Esophagus muscularis mucosa (tissue), 4 donors: ENCODE data around the gene PEX14. TPM values are rescaled to one million over a fixed set of nuclear protein-coding genes. Genes with fewer than 3 reads are reported as not detected.

Experiments
- DNase-seq: peaks from one replicate; pipeline ENCODE4 v3.0.0-alpha.2; 2017; ENCODE audit errors: extremely low spot score
- H3K27ac ChIP-seq, 4 donors: fragments of 200-600 bp; sonication (generic); replicated peaks in 1 of 4; 1 replicate in 3 of 4; 2 replicates in 1 of 4; pipeline ENCODE4 v1.5.1; 2016 to 2019; ENCODE audit warnings: mild to moderate bottlenecking in 1 of 4
- H3K27me3 ChIP-seq, 4 donors: fragments of 200-600 bp; sonication (generic); one replicate each; pipeline versions ENCODE4 v1.5.1 to v1.6.0; 2016 to 2019
- H3K36me3 ChIP-seq, 4 donors: fragments of 200-600 bp; sonication (generic); one replicate each; pipeline ENCODE4 v1.5.1; 2016 to 2019
- H3K4me1 ChIP-seq, 4 donors: fragments of 200-600 bp; sonication (generic); one replicate each; pipeline ENCODE4 v1.5.1; 2016 to 2019
- H3K4me3 ChIP-seq, 4 donors: fragments of 200-600 bp; sonication (generic); 1 replicate in 2 of 4; 2 replicates in 2 of 4; pipeline ENCODE4 v1.5.1; 2016 to 2019; ENCODE audit warnings: mild to moderate bottlenecking in 4 of 4, moderate library complexity in 1 of 4
- H3K9me3 ChIP-seq, 4 donors: fragments of 200-600 bp; sonication (generic); 1 replicate in 3 of 4; 2 replicates in 1 of 4; pipeline ENCODE4 v1.5.1; 2016 to 2019
- EP300 ChIP-seq: sonication (generic); formaldehyde crosslinking; IDR thresholded peaks from one replicate; pipeline ENCODE4 v1.6.1; 2017; ENCODE audit warnings: antibody characterized with exemption
- POLR2A ChIP-seq: fragments of 450-650 bp; IDR thresholded peaks from one replicate; pipeline ENCODE4 v1.6.1; 2017; ENCODE audit warnings: antibody characterized with exemption, moderate library complexity, mild to moderate bottlenecking, low read depth
- POLR2AphosphoS5 ChIP-seq, 2 donors: sonication (generic); formaldehyde crosslinking; IDR thresholded peaks; one replicate each; pipeline ENCODE4 v1.6.1; 2017; ENCODE audit warnings: antibody characterized with exemption in 2 of 2
- WGBS: methylation state at CpG from one replicate; pipeline ENCODE4 v1.1.5; 2018; 5-methylcytosine and 5-hydroxymethylcytosine counted together
- intact Hi-C: fragments of 100-400 bp; cut with DNase I; formaldehyde crosslinking; loops from one replicate; pipeline ENCODE4 v1.15.1; 2023
- total RNA-seq, 4 donors: library from RNA; depleted of rRNA; stranded (reverse); fragments of >200 nt; gene quantifications; one replicate each; pipeline versions ENCODE4 v1.1.0 to v1.2.1, GENCODE V29; 2016
- TF ChIP-seq, protein P1 (sequence below), 3 experiments: fragments of 200-600 bp in 2 of 3; fragments of 450-650 bp in 1 of 3; sonication (generic) in 2 of 3; IDR thresholded peaks; one replicate each; pipeline ENCODE4 v1.5.1; 2017 to 2019; ENCODE audit warnings: antibody characterized with exemption in 3 of 3, mild to moderate bottlenecking in 2 of 3, moderate library complexity in 1 of 3

PEX14 gene
- total RNA-seq, 4 donors from 2014 or later, result 16.2 to 24.2 (median 20.1) TPM

DNA sequence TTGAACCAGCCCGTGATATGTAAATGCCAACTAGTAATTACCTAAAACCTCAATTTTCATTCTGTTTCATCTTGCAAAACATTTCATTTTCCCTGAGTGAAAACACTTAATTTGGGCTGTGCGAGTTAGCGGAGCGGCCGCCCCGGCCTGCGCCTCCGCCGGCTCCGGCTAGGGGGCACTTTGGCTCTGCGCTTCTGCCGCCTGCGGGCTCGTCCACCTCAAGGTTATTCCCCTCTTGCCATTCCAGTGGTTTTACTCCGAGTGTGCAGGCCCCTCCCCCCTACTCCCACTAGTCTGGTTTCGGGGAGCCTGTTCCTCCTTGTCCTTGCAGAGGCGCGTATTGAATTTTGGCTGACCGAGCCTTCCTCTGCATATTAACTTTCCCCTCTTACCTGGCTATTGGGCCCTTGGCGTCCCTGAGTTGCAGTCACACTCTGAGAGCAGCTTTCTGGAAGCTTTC is 55.6 kb downstream of the PEX14 start:
- Histone ChIP-seq H3K27ac (peak overlapping the region; percentile 49 to 77 (median 72)), H3K27me3 (no peaks in the 10 kb centered on the region), H3K36me3 (no peaks in the 10 kb centered on the region), H3K9me3 (no peaks in the 10 kb centered on the region), H3K4me3 (peak overlapping the region in 1 of 4 donors; percentile 22), H3K4me1 (peaks cover 26 to 45% (median 42%) of the 10 kb centered on the region in 4 donors)
- TF ChIP-seq, protein P1, sequence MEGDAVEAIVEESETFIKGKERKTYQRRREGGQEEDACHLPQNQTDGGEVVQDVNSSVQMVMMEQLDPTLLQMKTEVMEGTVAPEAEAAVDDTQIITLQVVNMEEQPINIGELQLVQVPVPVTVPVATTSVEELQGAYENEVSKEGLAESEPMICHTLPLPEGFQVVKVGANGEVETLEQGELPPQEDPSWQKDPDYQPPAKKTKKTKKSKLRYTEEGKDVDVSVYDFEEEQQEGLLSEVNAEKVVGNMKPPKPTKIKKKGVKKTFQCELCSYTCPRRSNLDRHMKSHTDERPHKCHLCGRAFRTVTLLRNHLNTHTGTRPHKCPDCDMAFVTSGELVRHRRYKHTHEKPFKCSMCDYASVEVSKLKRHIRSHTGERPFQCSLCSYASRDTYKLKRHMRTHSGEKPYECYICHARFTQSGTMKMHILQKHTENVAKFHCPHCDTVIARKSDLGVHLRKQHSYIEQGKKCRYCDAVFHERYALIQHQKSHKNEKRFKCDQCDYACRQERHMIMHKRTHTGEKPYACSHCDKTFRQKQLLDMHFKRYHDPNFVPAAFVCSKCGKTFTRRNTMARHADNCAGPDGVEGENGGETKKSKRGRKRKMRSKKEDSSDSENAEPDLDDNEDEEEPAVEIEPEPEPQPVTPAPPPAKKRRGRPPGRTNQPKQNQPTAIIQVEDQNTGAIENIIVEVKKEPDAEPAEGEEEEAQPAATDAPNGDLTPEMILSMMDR (IDR thresholded peaks at IDR 0.05), result peak; percentile 80 to 89 (median 82)
- peak in 1 of 2 donors; percentile 13 for TF ChIP-seq POLR2AphosphoS5 (IDR thresholded peaks at IDR 0.05)
- no peak for TF ChIP-seq POLR2A
- no peak for TF ChIP-seq EP300
- intact Hi-C loops, result loop anchor here (5.0 kb wide), 1 partner anchor 102 kb away; no protein-coding TSS in a partner anchor
- no peak for DNase-seq
- 43% methylated on average over 20 of the region's 20 CpGs for WGBS

DNA sequence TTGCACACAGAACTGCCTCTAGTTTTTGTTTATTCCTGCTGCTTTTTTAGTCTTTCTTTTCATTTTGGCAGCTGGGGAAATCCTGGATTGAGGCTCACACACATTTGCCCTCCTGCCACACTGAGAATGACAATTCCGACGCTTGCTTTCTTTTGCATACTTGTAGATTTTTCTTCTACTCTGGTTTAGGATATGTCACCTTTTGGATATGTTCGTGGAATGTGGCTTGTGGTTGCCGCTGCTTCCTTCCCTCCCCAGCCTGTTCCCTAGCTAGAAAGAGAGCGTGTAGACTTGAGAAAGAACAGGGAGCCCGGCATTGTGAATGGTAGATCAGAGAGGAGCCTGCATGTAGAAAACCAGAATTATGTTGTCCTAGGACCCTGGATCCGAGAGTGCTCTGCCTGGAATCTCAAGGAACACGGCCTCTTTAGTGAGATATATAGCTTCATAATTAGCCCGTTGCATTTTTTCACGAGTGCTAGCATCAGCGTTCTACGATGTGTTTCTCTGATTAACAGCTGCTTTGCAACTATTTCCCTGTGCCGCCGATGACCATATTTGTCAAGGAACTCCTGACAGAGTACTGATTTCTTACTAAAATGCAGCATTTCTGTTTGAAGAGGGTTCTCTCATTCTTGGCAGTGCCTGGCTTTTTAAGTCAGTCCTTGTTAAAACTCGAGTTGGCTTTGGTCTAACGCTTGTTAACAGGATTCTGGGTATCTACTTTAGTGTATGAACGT is 56.2 kb downstream of the PEX14 start:
- H3K9me3 ChIP-seq, result no peaks in the 10 kb centered on the region
- H3K36me3 ChIP-seq, result no peaks in the 10 kb centered on the region
- TF ChIP-seq EP300 (no peak), POLR2A (no peak), POLR2AphosphoS5 (IDR thresholded peaks at IDR 0.05) (no peak)
- TF ChIP-seq, protein P1 (IDR thresholded peaks at IDR 0.05), result no peak
- intact Hi-C loops, result loop anchor here (5.0 kb wide), 1 partner anchor 101 kb away; no protein-coding TSS in a partner anchor
- H3K4me1 ChIP-seq, result peaks cover 26 to 45% (median 42%) of the 10 kb centered on the region in 4 donors
- no peak for DNase-seq
- peak overlapping the region; percentile 49 to 77 (median 69) for H3K27ac ChIP-seq
- no peaks in the 10 kb centered on the region for H3K27me3 ChIP-seq
- peak overlapping the region in 1 of 4 donors; percentile 22 for H3K4me3 ChIP-seq
- 45% methylated on average over 17 of the region's 17 CpGs for WGBS

- peaks cover 26 to 45% (median 42%) of the 10 kb centered on the region in 4 donors for H3K4me1 ChIP-seq
- no peak overlapping the region for H3K4me3 ChIP-seq
- peaks cover 0 to 14% (median 3%) of the 10 kb centered on the region in 4 donors for H3K36me3 ChIP-seq
- no peaks in the 10 kb centered on the region for H3K9me3 ChIP-seq
- no peak overlapping the region for H3K27ac ChIP-seq
- WGBS, result 84% methylated on average over 8 of the region's 8 CpGs
- no peaks in the 10 kb centered on the region for H3K27me3 ChIP-seq
- DNase-seq, result no peak
- TF ChIP-seq EP300 (no peak), POLR2AphosphoS5 (IDR thresholded peaks at IDR 0.05) (no peak), POLR2A (no peak)
- TF ChIP-seq, protein P1 (IDR thresholded peaks at IDR 0.05), result no peak
- intact Hi-C loops, result loop anchor here (5.0 kb wide), 1 partner anchor 100 kb away; no protein-coding TSS in a partner anchor
These were observed 57.6 kb downstream of the PEX14 start for GRCh38 chr1:10532362-10532761.

DNA sequence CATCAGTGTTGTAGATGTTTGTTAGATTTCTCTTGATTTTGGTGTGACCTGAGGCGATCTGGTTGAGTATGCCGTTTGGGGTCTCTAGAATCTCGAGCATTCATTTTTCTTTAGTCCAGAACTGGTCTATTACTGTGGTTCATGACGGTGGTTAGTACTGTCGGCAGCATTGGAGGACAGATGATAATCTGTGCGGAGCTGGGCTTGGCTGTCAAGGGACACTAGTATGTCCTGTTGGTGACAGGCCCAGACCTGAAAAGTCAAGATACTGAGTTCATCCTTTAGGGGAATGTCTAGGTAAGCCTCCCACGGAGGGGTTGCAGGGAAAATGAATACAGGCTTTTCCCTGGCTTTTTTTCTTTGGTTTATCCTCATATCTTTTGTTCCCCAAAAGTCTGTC is 59.8 kb downstream of the PEX14 start:
- no peak for DNase-seq
- no peak for TF ChIP-seq EP300
- TF ChIP-seq, protein P1 (IDR thresholded peaks at IDR 0.05), result no peak
- H3K4me3 ChIP-seq, result no peak overlapping the region
- H3K27me3 ChIP-seq, result no peaks in the 10 kb centered on the region
- no peak overlapping the region for H3K27ac ChIP-seq
- peaks cover 31 to 37% (median 35%) of the 10 kb centered on the region in 4 donors for H3K4me1 ChIP-seq
- H3K9me3 ChIP-seq, result no peaks in the 10 kb centered on the region
- WGBS, result 95% methylated on average over 7 of the region's 7 CpGs
- intact Hi-C loops, result loop anchor here (5.0 kb wide), 1 partner anchor 98 kb away; no protein-coding TSS in a partner anchor
- H3K36me3 ChIP-seq, result peaks cover 0 to 23% (median 3%) of the 10 kb centered on the region in 4 donors
